Sigmoid colon (tissue), 7 donors: ENCODE data around the gene PAFAH1B2. TPM values are rescaled to one million over a fixed set of nuclear protein-coding genes. Genes with fewer than 3 reads are reported as not detected.

Experiments used
- DNase-seq: peaks from one replicate; pipeline ENCODE4 v3.0.0-alpha.2; 2019
- H3K27ac ChIP-seq, 4 donors: fragments of 200-600 bp; sonication (generic); one replicate each; pipeline ENCODE4 v1.5.1; 2016 to 2019; ENCODE audit warnings: mild to moderate bottlenecking in 1 of 4
- H3K27me3 ChIP-seq, 3 donors: fragments of 200-600 bp; sonication (generic); one replicate each; pipeline ENCODE4 v1.5.1; 2019; ENCODE audit warnings: mild to moderate bottlenecking in 1 of 3
- H3K36me3 ChIP-seq, 4 donors: fragments of 200-600 bp; sonication (generic); one replicate each; pipeline ENCODE4 v1.5.1; 2016 to 2019
- H3K4me1 ChIP-seq, 4 donors: fragments of 200-600 bp; sonication (generic); one replicate each; pipeline ENCODE4 v1.5.1; 2017 to 2019
- H3K4me3 ChIP-seq, 4 donors: fragments of 200-600 bp; sonication (generic); one replicate each; pipeline ENCODE4 v1.5.1; 2017 to 2019; ENCODE audit warnings: mild to moderate bottlenecking in 2 of 4, moderate library complexity in 1 of 4
- H3K9me3 ChIP-seq, 4 donors: fragments of 200-600 bp in 3 of 4; sonication (generic) in 3 of 4; one replicate each; pipeline versions ENCODE4 v1.5.1 to v1.6.1; 2013 to 2019
- EP300 ChIP-seq, 4 donors: sonication (generic); formaldehyde crosslinking; IDR thresholded peaks; one replicate each; pipeline ENCODE4 v1.6.1; 2017; ENCODE audit warnings: antibody characterized with exemption in 4 of 4
- POLR2A ChIP-seq, 2 donors: fragments of 450-650 bp; IDR thresholded peaks; one replicate each; pipeline ENCODE4 v1.6.1; 2016; ENCODE audit warnings: antibody characterized with exemption in 2 of 2, mild to moderate bottlenecking in 2 of 2, moderate library complexity in 2 of 2
- POLR2AphosphoS5 ChIP-seq, 4 donors: sonication (generic); formaldehyde crosslinking; IDR thresholded peaks; one replicate each; pipeline ENCODE4 v1.6.1; 2017; ENCODE audit warnings: antibody characterized with exemption in 4 of 4
- WGBS, 2 donors: extraction: QIAGEN DNeasy Blood & Tissue Kit; methylation state at CpG; one replicate each; pipeline ENCODE4 v1.1.7; 2013; 5-methylcytosine and 5-hydroxymethylcytosine counted together
- intact Hi-C: fragments of 100-400 bp; cut with DNase I; formaldehyde crosslinking; loops from one replicate; pipeline ENCODE4 v1.15.1; 2023
- polyA plus RNA-seq, 3 donors: library from polyadenylated mRNA; stranded (reverse); fragments of 200-250 nt; gene quantifications; one replicate each; pipeline ENCODE4 v1.2.3, GENCODE V29; 2013
- total RNA-seq, 4 donors: library from RNA; depleted of rRNA; stranded (reverse); fragments of >200 nt; gene quantifications; one replicate each; pipeline ENCODE4 v1.1.0, GENCODE V29; 2016
- TF ChIP-seq, protein P1 (sequence below), 4 experiments: fragments of 450-650 bp in 3 of 4; fragments of 200-600 bp in 1 of 4; IDR thresholded peaks; one replicate each; pipeline ENCODE4 v1.5.1; 2016 to 2019; ENCODE audit warnings: antibody characterized with exemption in 4 of 4, mild to moderate bottlenecking in 3 of 4, moderate library complexity in 2 of 4
- donor health status: healthy with polysubstance abuse.
- donor health status: Bipolar disorder and iron deficiency.
- donor health status: healthy.

PAFAH1B2 gene
- total and polyA plus RNA-seq, 7 donors = 26.0 to 76.4 (median 42.1) TPM

DNA sequence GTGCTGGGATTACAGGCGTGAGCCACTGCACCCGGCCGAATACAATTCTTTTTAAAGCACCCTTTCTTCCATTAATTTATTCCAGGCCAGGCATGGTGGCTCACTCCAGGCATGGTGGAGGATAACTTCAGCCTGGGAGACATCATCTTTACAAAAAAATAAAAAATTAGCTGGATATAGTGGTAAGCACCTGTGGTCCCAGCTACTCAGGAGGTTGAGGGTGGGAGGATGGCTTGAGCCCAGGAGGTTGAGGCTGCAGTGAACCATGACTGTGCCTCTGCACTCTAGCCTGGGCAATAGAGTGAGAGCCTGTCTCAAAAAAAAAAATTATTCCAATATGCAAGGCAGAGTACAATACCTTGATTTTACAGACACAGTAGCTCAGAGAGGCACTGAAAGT, 66.5 kb downstream of the PAFAH1B2 start:
- 97 to 99% methylated on average over 3 of the region's 3 CpGs for WGBS, 2 donors
- peak overlapping the region; percentile 35 to 72 (median 58) for H3K27ac ChIP-seq
- no peaks in the 10 kb centered on the region for H3K27me3 ChIP-seq
- no peaks in the 10 kb centered on the region for H3K9me3 ChIP-seq
- intact Hi-C loops = no loop called here
- DNase-seq = no peak
- TF ChIP-seq, protein P1, sequence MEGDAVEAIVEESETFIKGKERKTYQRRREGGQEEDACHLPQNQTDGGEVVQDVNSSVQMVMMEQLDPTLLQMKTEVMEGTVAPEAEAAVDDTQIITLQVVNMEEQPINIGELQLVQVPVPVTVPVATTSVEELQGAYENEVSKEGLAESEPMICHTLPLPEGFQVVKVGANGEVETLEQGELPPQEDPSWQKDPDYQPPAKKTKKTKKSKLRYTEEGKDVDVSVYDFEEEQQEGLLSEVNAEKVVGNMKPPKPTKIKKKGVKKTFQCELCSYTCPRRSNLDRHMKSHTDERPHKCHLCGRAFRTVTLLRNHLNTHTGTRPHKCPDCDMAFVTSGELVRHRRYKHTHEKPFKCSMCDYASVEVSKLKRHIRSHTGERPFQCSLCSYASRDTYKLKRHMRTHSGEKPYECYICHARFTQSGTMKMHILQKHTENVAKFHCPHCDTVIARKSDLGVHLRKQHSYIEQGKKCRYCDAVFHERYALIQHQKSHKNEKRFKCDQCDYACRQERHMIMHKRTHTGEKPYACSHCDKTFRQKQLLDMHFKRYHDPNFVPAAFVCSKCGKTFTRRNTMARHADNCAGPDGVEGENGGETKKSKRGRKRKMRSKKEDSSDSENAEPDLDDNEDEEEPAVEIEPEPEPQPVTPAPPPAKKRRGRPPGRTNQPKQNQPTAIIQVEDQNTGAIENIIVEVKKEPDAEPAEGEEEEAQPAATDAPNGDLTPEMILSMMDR (IDR thresholded peaks at IDR 0.05) = no peak
- TF ChIP-seq POLR2AphosphoS5 (IDR thresholded peaks at IDR 0.05) = peak in 2 of 4 donors; percentile 68 to 77
- peaks cover 0 to 12% (median 5%) of the 10 kb centered on the region in 4 donors for H3K4me1 ChIP-seq
- no peak overlapping the region for H3K4me3 ChIP-seq
- peaks cover 0 to 28% (median 5%) of the 10 kb centered on the region in 4 donors for H3K36me3 ChIP-seq

GRCh38 chr11:117212697-117213355, 68.7 kb downstream of the PAFAH1B2 start:
- 96 to 97% methylated on average over 11 of the region's 11 CpGs for WGBS, 2 donors
- DNase-seq = no peak
- H3K4me3 ChIP-seq = no peak overlapping the region
- intact Hi-C loops = no loop called here
- H3K36me3 ChIP-seq = peaks cover 0 to 24% (median 7%) of the 10 kb centered on the region in 4 donors
- no peak for TF ChIP-seq POLR2A (IDR thresholded peaks at IDR 0.05)
- TF ChIP-seq, protein P1 (IDR thresholded peaks at IDR 0.05) = no peak
- peak in 2 of 4 donors; percentile 66 to 72 for TF ChIP-seq POLR2AphosphoS5 (IDR thresholded peaks at IDR 0.05)
- no peak for TF ChIP-seq EP300 (IDR thresholded peaks at IDR 0.05)
- H3K9me3 ChIP-seq = no peaks in the 10 kb centered on the region
- H3K27me3 ChIP-seq = no peaks in the 10 kb centered on the region
- peaks cover 0 to 30% (median 25%) of the 10 kb centered on the region in 4 donors for H3K4me1 ChIP-seq
- peak overlapping the region in 3 of 4 donors; percentile 56 to 72 (median 59) for H3K27ac ChIP-seq

GRCh38 chr11:117214404-117215110, 70.5 kb downstream of the PAFAH1B2 start:
- H3K27ac ChIP-seq = peak overlapping the region; percentile 4 to 90 (median 55)
- peaks cover 0 to 37% (median 11%) of the 10 kb centered on the region in 4 donors for H3K36me3 ChIP-seq
- H3K4me1 ChIP-seq = peaks cover 0 to 47% (median 42%) of the 10 kb centered on the region in 4 donors
- intact Hi-C loops = no loop called here
- 91 to 92% methylated on average over 7 of the region's 7 CpGs for WGBS, 2 donors
- H3K27me3 ChIP-seq = no peaks in the 10 kb centered on the region
- no peak for DNase-seq
- H3K9me3 ChIP-seq = no peaks in the 10 kb centered on the region
- H3K4me3 ChIP-seq = no peak overlapping the region
- TF ChIP-seq POLR2AphosphoS5 (IDR thresholded peaks at IDR 0.05) = peak in 2 of 4 donors; percentile 56 to 75
- TF ChIP-seq EP300 (IDR thresholded peaks at IDR 0.05) = no peak

DNA sequence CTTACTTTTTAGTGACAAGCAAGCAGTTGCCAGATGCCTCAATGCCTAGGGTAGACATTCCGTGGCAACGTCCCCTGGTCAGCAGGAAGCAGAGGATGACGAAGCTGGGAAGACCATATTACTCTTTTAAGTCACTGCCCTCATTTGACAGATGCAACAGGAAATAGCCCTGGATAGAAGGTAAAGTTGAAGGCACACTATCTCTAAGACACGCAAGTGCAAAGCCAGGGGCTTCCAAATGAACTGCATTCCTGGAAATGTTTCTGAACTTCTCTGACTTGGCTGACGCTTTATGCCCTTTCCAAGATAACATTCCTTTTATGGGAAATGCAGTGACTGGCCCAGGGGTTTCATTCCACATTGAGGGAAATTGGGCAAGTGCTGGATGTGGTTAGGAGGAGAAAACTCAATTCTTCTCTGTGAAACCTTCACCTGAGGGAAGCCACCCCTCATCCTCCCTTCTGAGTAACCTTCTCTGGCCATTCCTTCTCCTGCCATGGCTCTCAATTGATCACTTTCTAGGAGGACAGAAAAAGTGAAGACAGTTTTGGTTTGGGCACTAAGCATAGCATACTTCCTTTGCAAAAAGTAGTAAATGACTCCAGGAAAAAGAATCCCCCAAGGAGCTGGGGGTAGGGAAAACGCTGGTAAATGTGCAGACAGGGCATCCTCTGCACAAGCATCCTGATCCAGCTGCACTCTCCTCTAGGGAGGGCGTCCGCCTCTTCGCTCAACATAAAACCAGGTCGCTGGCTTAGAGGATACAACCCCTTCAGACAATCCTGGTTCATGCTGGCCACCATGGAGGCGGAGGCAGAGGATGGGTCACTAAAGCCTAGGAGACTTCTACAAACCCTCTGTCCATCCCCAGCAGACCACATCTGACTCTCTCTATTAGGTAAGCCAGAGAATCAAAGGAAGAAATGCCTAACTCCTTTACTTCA, 73.3 kb downstream of the PAFAH1B2 start:
- Histone ChIP-seq H3K4me1 (peaks cover 0 to 68% (median 68%) of the 10 kb centered on the region in 4 donors), H3K36me3 (peaks cover 0 to 39% (median 11%) of the 10 kb centered on the region in 4 donors), H3K4me3 (peak overlapping the region in 3 of 4 donors; percentile 3 to 27 (median 18)), H3K27ac (peak overlapping the region; percentile 89 to 95 (median 91)), H3K27me3 (no peaks in the 10 kb centered on the region), H3K9me3 (no peaks in the 10 kb centered on the region)
- intact Hi-C loops = no loop called here
- peak; percentile 22 to 65 (median 53) for TF ChIP-seq POLR2AphosphoS5 (IDR thresholded peaks at IDR 0.05)
- TF ChIP-seq, protein P1 (IDR thresholded peaks at IDR 0.05) = no peak
- TF ChIP-seq POLR2A (IDR thresholded peaks at IDR 0.05) = no peak
- peak in 1 of 4 donors; percentile 10 for TF ChIP-seq EP300 (IDR thresholded peaks at IDR 0.05)
- WGBS, 2 donors = 81 to 89% methylated on average over 11 of the region's 11 CpGs
- peak; percentile 75 for DNase-seq
